Activated naive CD8-positive, alpha-beta T cell treated with anti-CD3 and anti-CD28 coated beads, Interleukin-2, amount 50 U/mL, for 24 hours (primary cell): Measurements from ENCODE around the gene TPD52L2.

Experiments
- ATAC-seq: fragments of 150-1000 bp; cut with Tn5 transposase; one replicate; pipeline ENCODE4 v1.10.0; 2021
- DNase-seq: peaks from one replicate; pipeline ENCODE4 v3.0.0; 2021
- H3K27ac Mint-ChIP-seq: one replicate; pipeline ENCODE4 v1.8.0; 2021; ENCODE audit warnings: mild to moderate bottlenecking, mixed read lengths
- H3K27me3 Mint-ChIP-seq: one replicate; pipeline ENCODE4 v1.8.0; 2021; ENCODE audit warnings: mixed read lengths
- H3K36me3 Mint-ChIP-seq: one replicate; pipeline ENCODE4 v1.8.0; 2021; ENCODE audit warnings: low read depth, mixed read lengths
- H3K4me1 Mint-ChIP-seq: one replicate; pipeline ENCODE4 v1.8.0; 2021; ENCODE audit warnings: mixed read lengths
- H3K4me3 Mint-ChIP-seq: one replicate; pipeline ENCODE4 v1.8.0; 2021; ENCODE audit warnings: mild to moderate bottlenecking, moderate library complexity, mixed read lengths
- H3K9me3 Mint-ChIP-seq: one replicate; pipeline ENCODE4 v1.8.0; 2021; ENCODE audit warnings: mixed read lengths

Gene TPD52L2

GRCh38 chr20:63830841-63831588 lies 34.1 kb upstream of the TPD52L2 start, which contains the start of gene ZBTB46:
Gene ZBTB46 (minus strand): TSS chr20:63831264. CDS start chr20:63790757, 40,507 bp downstream.
- Mint-ChIP-seq H3K4me1 (peaks cover 16% of the 10 kb centered on the region), H3K27me3 (peaks cover 40% of the 10 kb centered on the region), H3K9me3 (no peaks in the 10 kb centered on the region), H3K27ac (peak within 1 kb of the TSS; percentile 21), H3K4me3 (peak within 1 kb of the TSS; percentile 78), H3K36me3 (no peaks in the 10 kb centered on the region)
- DNase-seq (peak; percentile 55), ATAC-seq (no peak)

GRCh38 chr20:63831646-63831992 lies 33.5 kb upstream of the TPD52L2 start:
- Mint-ChIP-seq H3K4me3 (no peak overlapping the region), H3K9me3 (no peaks in the 10 kb centered on the region), H3K36me3 (no peaks in the 10 kb centered on the region), H3K27ac (no peak overlapping the region), H3K27me3 (peaks cover 37% of the 10 kb centered on the region), H3K4me1 (peaks cover 13% of the 10 kb centered on the region)
- ATAC-seq (no peak), DNase-seq (no peak)

DNA sequence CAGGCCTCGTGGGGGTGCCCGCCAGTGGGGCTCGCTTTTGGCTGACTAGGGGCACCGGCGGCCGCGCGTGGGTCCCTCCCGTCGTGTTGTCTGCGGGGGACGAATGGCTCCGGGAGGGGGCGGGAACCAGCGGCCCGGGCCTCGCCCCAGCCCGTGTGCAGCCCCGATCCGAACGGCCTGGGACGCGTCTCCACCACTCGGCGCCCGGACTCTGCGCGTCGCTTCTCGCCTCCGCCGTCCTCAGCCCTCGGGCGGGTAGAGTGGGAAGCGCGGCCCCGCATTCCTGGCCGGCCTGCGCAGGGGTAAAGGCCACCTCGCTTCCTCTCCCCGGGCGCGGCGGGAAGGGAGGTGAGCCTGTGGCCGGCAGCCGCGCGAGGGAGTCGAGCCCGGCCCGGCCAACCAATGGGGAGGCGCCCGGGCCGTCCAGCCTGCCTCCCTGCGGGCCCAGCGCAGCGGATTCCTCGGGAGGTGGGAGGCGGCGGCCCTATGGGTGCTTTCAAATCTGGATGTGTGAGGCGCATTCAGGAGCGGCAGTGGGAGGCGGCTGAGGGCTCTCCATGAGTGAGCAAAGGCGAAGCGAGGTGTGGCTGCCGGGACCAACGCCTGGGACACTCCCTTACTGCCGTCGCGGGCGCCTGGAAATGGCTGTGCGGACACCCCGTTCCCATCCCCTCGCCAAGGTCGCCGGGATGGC lies 32.9 kb upstream of the TPD52L2 start:
- H3K36me3 Mint-ChIP-seq = no peaks in the 10 kb centered on the region
- DNase-seq (no peak), ATAC-seq (no peak)
- H3K4me1 Mint-ChIP-seq = peaks cover 13% of the 10 kb centered on the region
- no peaks in the 10 kb centered on the region for H3K9me3 Mint-ChIP-seq
- no peak overlapping the region for H3K4me3 Mint-ChIP-seq
- H3K27ac Mint-ChIP-seq = no peak overlapping the region
- H3K27me3 Mint-ChIP-seq = peaks cover 32% of the 10 kb centered on the region

DNA sequence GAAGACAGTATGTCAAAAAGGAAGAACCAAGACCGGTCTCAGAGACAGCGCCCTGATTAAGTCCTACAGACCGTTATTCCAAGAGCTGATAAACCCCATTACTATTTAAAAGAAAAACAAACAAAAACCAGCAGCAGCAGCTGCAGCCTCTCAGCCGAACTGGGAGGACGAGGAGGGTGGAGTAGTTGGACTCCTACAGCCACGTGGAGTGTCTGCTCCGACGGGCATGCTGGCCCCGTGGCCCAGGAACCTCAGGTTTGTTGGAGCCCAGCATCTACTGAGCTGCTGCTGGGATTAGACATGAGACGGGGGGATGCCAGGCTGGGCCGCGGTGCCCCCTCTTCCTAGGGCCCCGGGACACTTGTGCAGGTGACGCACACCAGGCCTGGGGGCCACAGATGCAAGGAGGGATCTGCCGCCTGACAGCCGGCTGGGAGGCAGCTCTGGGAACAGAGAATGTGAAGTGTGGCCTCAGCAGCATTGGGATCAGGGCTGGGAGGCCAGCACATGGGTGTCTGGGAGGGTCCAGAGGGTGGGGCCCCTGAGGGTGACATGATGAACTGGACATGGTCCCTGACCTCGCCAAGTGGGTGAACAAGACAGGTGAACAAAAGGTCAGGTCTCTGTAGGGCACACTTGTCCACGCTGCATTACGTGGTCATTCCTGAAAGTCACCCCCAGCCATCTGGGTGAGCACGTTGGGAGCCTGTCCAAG lies 31.1 kb upstream of the TPD52L2 start:
- H3K4me1 Mint-ChIP-seq = peaks cover 12% of the 10 kb centered on the region
- no peaks in the 10 kb centered on the region for H3K9me3 Mint-ChIP-seq
- ATAC-seq (no peak), DNase-seq (no peak)
- no peak overlapping the region for H3K27ac Mint-ChIP-seq
- no peak overlapping the region for H3K4me3 Mint-ChIP-seq
- H3K27me3 Mint-ChIP-seq = peaks cover 23% of the 10 kb centered on the region
- H3K36me3 Mint-ChIP-seq = no peaks in the 10 kb centered on the region

GRCh38 chr20:63834491-63834880 lies 30.6 kb upstream of the TPD52L2 start:
- Mint-ChIP-seq H3K9me3 (no peaks in the 10 kb centered on the region), H3K27me3 (peaks cover 17% of the 10 kb centered on the region), H3K27ac (no peak overlapping the region), H3K4me1 (peaks cover 7% of the 10 kb centered on the region), H3K4me3 (no peak overlapping the region), H3K36me3 (no peaks in the 10 kb centered on the region)
- DNase-seq (no peak), ATAC-seq (no peak)

GRCh38 chr20:63835021-63835858 lies 29.8 kb upstream of the TPD52L2 start:
- no peak overlapping the region for H3K27ac Mint-ChIP-seq
- DNase-seq (no peak), ATAC-seq (no peak)
- H3K27me3 Mint-ChIP-seq = peaks cover 11% of the 10 kb centered on the region
- no peaks in the 10 kb centered on the region for H3K36me3 Mint-ChIP-seq
- no peaks in the 10 kb centered on the region for H3K9me3 Mint-ChIP-seq
- no peaks in the 10 kb centered on the region for H3K4me1 Mint-ChIP-seq
- no peak overlapping the region for H3K4me3 Mint-ChIP-seq

DNA sequence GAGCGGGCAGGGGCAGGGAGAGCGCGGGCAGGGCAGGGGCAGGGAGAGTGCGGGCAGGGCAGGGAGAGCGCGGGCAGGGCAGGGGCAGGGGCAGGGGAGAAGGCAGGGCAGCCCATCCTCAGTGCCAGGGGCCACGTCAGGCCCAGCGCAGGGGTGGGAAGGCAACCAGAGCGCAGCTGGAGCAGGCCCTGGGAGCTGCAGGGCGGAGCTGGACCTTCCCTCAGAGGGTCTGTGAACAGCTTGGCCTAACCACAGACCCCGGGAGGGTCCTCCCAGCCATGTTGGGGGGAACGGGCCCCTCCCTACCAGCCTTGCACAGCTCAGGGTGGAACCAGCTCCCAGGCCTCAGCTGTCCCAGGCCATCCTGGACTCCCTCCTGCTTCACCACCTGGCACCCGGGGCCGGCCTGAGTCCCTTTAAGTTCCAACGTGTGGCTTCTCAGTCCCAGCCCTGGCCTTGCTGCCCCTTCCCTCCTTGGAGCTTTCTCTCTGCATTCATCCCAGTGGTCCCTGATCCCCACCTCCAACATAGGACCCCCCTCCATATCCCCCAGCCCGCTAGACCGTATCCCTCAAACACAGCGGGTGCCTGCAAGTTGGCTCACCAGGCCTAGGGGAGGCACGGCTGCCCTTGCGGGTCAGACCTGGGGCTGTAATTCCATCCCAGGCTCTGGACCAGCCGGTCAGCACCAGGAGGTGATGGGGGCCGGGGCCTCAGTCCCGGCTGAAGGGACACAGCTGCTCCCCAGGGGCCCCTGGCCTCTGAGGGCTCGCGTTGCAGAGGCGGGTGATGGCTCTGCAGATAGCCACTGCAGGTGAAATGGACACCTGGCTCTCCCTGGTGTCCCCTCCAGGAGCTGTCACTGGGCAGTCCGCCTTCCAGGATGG lies 28.4 kb upstream of the TPD52L2 start:
- no peaks in the 10 kb centered on the region for H3K36me3 Mint-ChIP-seq
- H3K27me3 Mint-ChIP-seq = peaks cover 11% of the 10 kb centered on the region
- H3K4me3 Mint-ChIP-seq = no peak overlapping the region
- DNase-seq = no peak
- H3K9me3 Mint-ChIP-seq = no peaks in the 10 kb centered on the region
- no peak overlapping the region for H3K27ac Mint-ChIP-seq
- no peak for ATAC-seq
- H3K4me1 Mint-ChIP-seq = no peaks in the 10 kb centered on the region

- no peak overlapping the region for H3K4me3 Mint-ChIP-seq
These were observed 27.6 kb upstream of the TPD52L2 start for GRCh38 chr20:63837479-63837878.

DNA sequence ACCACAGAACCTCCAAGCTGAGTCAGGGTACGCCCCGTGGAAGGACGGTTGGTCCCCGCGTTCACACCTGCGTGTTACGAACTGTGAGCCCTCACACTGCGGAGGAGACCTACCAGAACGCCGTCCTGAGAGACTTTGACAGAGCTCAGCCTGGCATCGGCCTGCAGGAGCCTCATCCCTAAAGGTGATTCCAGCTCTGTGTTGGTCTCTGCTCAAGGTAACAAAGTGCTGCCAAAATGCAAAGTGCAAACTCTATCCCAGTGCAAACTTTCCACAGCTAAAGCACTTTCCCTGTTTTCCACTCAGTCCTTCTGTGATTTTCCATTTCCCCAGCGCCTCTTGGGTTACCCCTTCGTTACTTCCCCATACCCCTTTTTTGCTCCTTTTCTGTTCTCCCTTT lies 25.4 kb upstream of the TPD52L2 start:
- peaks cover 5% of the 10 kb centered on the region for H3K4me1 Mint-ChIP-seq
- ATAC-seq = no peak
- no peak overlapping the region for H3K4me3 Mint-ChIP-seq
- H3K36me3 Mint-ChIP-seq = no peaks in the 10 kb centered on the region
- no peaks in the 10 kb centered on the region for H3K9me3 Mint-ChIP-seq
- H3K27ac Mint-ChIP-seq = no peak overlapping the region
- H3K27me3 Mint-ChIP-seq = peaks cover 27% of the 10 kb centered on the region
- DNase-seq = no peak

More at GRCh38 chr20:63837479-63837878, 27.6 kb upstream of the TPD52L2 start:
- H3K27ac Mint-ChIP-seq = no peak overlapping the region
- DNase-seq = no peak
- no peak for ATAC-seq
- peaks cover 15% of the 10 kb centered on the region for H3K27me3 Mint-ChIP-seq
- H3K9me3 Mint-ChIP-seq = no peaks in the 10 kb centered on the region
- H3K36me3 Mint-ChIP-seq = no peaks in the 10 kb centered on the region
- peaks cover 3% of the 10 kb centered on the region for H3K4me1 Mint-ChIP-seq

- DNase-seq (no peak), ATAC-seq (no peak)
- H3K9me3 Mint-ChIP-seq = no peaks in the 10 kb centered on the region
- H3K4me1 Mint-ChIP-seq = peaks cover 5% of the 10 kb centered on the region
- H3K27me3 Mint-ChIP-seq = peaks cover 31% of the 10 kb centered on the region
- no peak overlapping the region for H3K27ac Mint-ChIP-seq
- no peaks in the 10 kb centered on the region for H3K36me3 Mint-ChIP-seq
- H3K4me3 Mint-ChIP-seq = no peak overlapping the region
These were observed 24.7 kb upstream of the TPD52L2 start for GRCh38 chr20:63840405-63840828.

- Mint-ChIP-seq H3K4me1 (peaks cover 8% of the 10 kb centered on the region), H3K4me3 (no peak overlapping the region), H3K9me3 (no peaks in the 10 kb centered on the region), H3K27ac (no peak overlapping the region), H3K27me3 (peaks cover 39% of the 10 kb centered on the region), H3K36me3 (no peaks in the 10 kb centered on the region)
- DNase-seq = no peak
- no peak for ATAC-seq
These were observed 22.8 kb upstream of the TPD52L2 start for GRCh38 chr20:63842258-63842657.

- DNase-seq (no peak), ATAC-seq (no peak)
- Mint-ChIP-seq H3K4me1 (peaks cover 8% of the 10 kb centered on the region), H3K27ac (no peak overlapping the region), H3K27me3 (peaks cover 37% of the 10 kb centered on the region), H3K36me3 (no peaks in the 10 kb centered on the region), H3K4me3 (no peak overlapping the region), H3K9me3 (no peaks in the 10 kb centered on the region)
These were observed 21.8 kb upstream of the TPD52L2 start for GRCh38 chr20:63843222-63843621.

DNA sequence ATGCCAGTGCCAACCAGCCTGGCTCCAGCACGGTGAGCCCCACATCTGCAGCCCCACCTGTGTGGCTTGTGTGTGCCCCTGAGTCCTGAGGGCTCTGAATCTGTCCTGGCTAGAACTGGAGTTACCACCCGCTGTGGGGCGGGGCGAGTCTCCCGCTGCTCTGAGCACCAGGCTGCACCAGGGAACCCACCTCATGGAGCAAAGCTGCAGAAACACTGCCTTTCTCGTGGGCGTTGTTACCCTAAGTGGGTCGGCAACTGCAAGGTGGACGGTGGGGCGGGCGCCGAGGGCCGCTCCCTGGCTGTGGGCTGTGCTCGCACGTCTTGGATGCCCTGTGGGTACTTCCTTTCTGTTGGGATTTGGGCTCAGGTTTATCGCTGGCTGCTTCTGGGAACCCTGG lies 21.3 kb upstream of the TPD52L2 start:
- no peak overlapping the region for H3K27ac Mint-ChIP-seq
- H3K9me3 Mint-ChIP-seq = no peaks in the 10 kb centered on the region
- H3K4me3 Mint-ChIP-seq = no peak overlapping the region
- ATAC-seq = no peak
- peaks cover 41% of the 10 kb centered on the region for H3K27me3 Mint-ChIP-seq
- DNase-seq = no peak
- no peaks in the 10 kb centered on the region for H3K36me3 Mint-ChIP-seq
- peaks cover 8% of the 10 kb centered on the region for H3K4me1 Mint-ChIP-seq
